ENCODE results near the gene GNPTG.
A peak's percentile ranks its signal among the peaks of the same experiment; 100 is the strongest.

- TF ChIP-seq, protein P1, sequence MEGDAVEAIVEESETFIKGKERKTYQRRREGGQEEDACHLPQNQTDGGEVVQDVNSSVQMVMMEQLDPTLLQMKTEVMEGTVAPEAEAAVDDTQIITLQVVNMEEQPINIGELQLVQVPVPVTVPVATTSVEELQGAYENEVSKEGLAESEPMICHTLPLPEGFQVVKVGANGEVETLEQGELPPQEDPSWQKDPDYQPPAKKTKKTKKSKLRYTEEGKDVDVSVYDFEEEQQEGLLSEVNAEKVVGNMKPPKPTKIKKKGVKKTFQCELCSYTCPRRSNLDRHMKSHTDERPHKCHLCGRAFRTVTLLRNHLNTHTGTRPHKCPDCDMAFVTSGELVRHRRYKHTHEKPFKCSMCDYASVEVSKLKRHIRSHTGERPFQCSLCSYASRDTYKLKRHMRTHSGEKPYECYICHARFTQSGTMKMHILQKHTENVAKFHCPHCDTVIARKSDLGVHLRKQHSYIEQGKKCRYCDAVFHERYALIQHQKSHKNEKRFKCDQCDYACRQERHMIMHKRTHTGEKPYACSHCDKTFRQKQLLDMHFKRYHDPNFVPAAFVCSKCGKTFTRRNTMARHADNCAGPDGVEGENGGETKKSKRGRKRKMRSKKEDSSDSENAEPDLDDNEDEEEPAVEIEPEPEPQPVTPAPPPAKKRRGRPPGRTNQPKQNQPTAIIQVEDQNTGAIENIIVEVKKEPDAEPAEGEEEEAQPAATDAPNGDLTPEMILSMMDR (IDR thresholded peaks at IDR 0.05): peak in 1 of 5 experiments; percentile 25
- TF ChIP-seq POLR2A (IDR thresholded peaks at IDR 0.05): peak; percentile 34 to 65
- peak; percentile 21 to 71 for TF ChIP-seq EP300 (IDR thresholded peaks at IDR 0.05)
These were observed 42.5 kb upstream of the GNPTG start, which contains the start of gene UBE2I for GRCh38 chr16:1308977-1309885.
